ENCODE results near the gene SAT2.

Gene SAT2

GRCh38 chr17:7590743-7591142 is 36.9 kb downstream of the SAT2 start:
- peak; percentile 74 for DNase-seq (ENCODE audit: low spot score)

GRCh38 chr17:7589891-7590691 is 37.5 kb downstream of the SAT2 start, which contains the start of gene SOX15:
SOX15 (minus strand) TSS chr17:7590094; CDS start chr17:7589676, 418 bp downstream.
- peak; percentile 22 for DNase-seq (ENCODE audit: low spot score)

- peak; percentile 89 for DNase-seq (ENCODE audit: low spot score)
Measured at GRCh38 chr17:7589204-7589868, 38.3 kb downstream of the SAT2 start.

- no peak for DNase-seq (ENCODE audit: low spot score)
Measured at GRCh38 chr17:7588553-7589203, 38.9 kb downstream of the SAT2 start.

GRCh38 chr17:7587420-7588151 is 40.0 kb downstream of the SAT2 start:
- peak; percentile 90 for DNase-seq (ENCODE audit: low spot score)

- DNase-seq (ENCODE audit: low spot score): no peak
Measured at GRCh38 chr17:7586673-7587419, 40.8 kb downstream of the SAT2 start.

- DNase-seq (ENCODE audit: low spot score): peak; percentile 92
Measured at GRCh38 chr17:7583253-7584109, 44.1 kb downstream of the SAT2 start, which contains the start of gene MPDU1. MPDU1 (plus strand) TSS chr17:7583852; CDS start chr17:7583863, 11 bp downstream.

GRCh38 chr17:7582396-7583252 is 45.0 kb downstream of the SAT2 start:
- no peak for DNase-seq (ENCODE audit: low spot score)

- DNase-seq (ENCODE audit: low spot score): no peak
Measured at GRCh38 chr17:7580604-7581575, 46.7 kb downstream of the SAT2 start.

- DNase-seq (ENCODE audit: low spot score): no peak
Measured at GRCh38 chr17:7579834-7580603, 47.6 kb downstream of the SAT2 start.

- peak; percentile 88 for DNase-seq (ENCODE audit: low spot score)
Measured at GRCh38 chr17:7579001-7579833, 48.4 kb downstream of the SAT2 start, which contains the start of gene CD68. CD68 (plus strand) TSS chr17:7579638; CDS start chr17:7579678, 40 bp downstream.

- no peak for DNase-seq (ENCODE audit: low spot score)
Measured at GRCh38 chr17:7577327-7578199, 50.1 kb downstream of the SAT2 start.

- DNase-seq (ENCODE audit: low spot score): no peak
Measured at GRCh38 chr17:7576432-7576937, 51.1 kb downstream of the SAT2 start.
